ENCODE results near the gene ATG13. TPM values are rescaled to one million over a fixed set of nuclear protein-coding genes. Genes with fewer than 3 reads are reported as not detected.

ATG13 gene
- total RNA-seq, 4 donors from 2014 or later: 56.4 to 125 (median 90.8) TPM

- no peak for TF ChIP-seq CTCF (IDR thresholded peaks at IDR 0.05; ENCODE audit: low read depth)
These were observed 55.1 kb downstream of the ATG13 start for GRCh38 chr11:46672381-46672839.

- TF ChIP-seq CTCF (IDR thresholded peaks at IDR 0.05; ENCODE audit: low read depth): no peak
These were observed 56.5 kb downstream of the ATG13 start for GRCh38 chr11:46673713-46674462.

GRCh38 chr11:46674463-46675287 lies 57.3 kb downstream of the ATG13 start:
- no peak for TF ChIP-seq CTCF (IDR thresholded peaks at IDR 0.05; ENCODE audit: low read depth)

GRCh38 chr11:46675288-46675851 lies 58.0 kb downstream of the ATG13 start:
- no peak for TF ChIP-seq CTCF (IDR thresholded peaks at IDR 0.05; ENCODE audit: low read depth)

GRCh38 chr11:46675949-46676348 lies 58.6 kb downstream of the ATG13 start:
- no peak for TF ChIP-seq CTCF (IDR thresholded peaks at IDR 0.05; ENCODE audit: low read depth)

- no peak for TF ChIP-seq CTCF (IDR thresholded peaks at IDR 0.05; ENCODE audit: low read depth)
These were observed 59.2 kb downstream of the ATG13 start for GRCh38 chr11:46676436-46677158.

Data from subcutaneous adipose tissue (tissue), 4 donors.